ENCODE results near the gene TM2D3. TPM values are rescaled to one million over a fixed set of nuclear protein-coding genes. Genes with fewer than 3 reads are reported as not detected.

Gene TM2D3
- 33.9 and 36.6 TPM in 2 replicates for total RNA-seq (2014; rRNA removed; shearing (Covaris generic))
- 26.2 and 28.7 TPM in 2 replicates for polyA plus RNA-seq (2016; fragmentation: Nextera tagmentation; extraction: Ambion mirVana)
- long read RNA-seq, transcript TM2D3-202 (5 exons, 1,329 nt), result major isoform, 17 of 31 reads
- long read RNA-seq, transcript TM2D3-201 (6 exons, 1,381 nt), result minor isoform, 8 of 31 reads
- long read RNA-seq, partial matches to known transcripts, result 0 of 31 reads
- long read RNA-seq, other reads (novel, unspliced or antisense), result 3 of 31 reads

- Histone ChIP-seq H3K79me2 (replicated peaks; ENCODE audit: insufficient read depth) (peaks cover 39% of the 10 kb centered on the region), H2AFZ (peak within 1 kb of the TSS; percentile 100)
Measured at GRCh38 chr15:101652098-101652785, at the start of gene TM2D3. TM2D3 (minus strand) TSS chr15:101652381; CDS start chr15:101652361, 20 bp downstream.

GRCh38 chr15:101698314-101698713 lies 46.1 kb upstream of the TM2D3 start:
- Mint-ChIP-seq H3K4me1 (peaks cover 3% of the 10 kb centered on the region; the same call in 2 of the 3 replicates), H3K27me3 (ENCODE audit: insufficient read depth, low read depth, poor library complexity) (no peaks in the 10 kb centered on the region), H3K27ac (no peak overlapping the region), H3K4me3 (no peak overlapping the region), H3K36me3 (ENCODE audit: low read depth) (peaks cover 30% of the 10 kb centered on the region), H3K9me3 (no peaks in the 10 kb centered on the region)
- H3K9me2 ChIP-seq (ENCODE audit: insufficient read depth), result no peaks in the 10 kb centered on the region
- DNase-seq (ENCODE audit: low spot score) (no peak), ATAC-seq (no peak)
- H3K79me2 ChIP-seq (replicated peaks; ENCODE audit: insufficient read depth), result no peaks in the 10 kb centered on the region
- no peaks in the 10 kb centered on the region for H3K27me3 ChIP-seq (ENCODE audit: insufficient read depth)
- H3K4me3 ChIP-seq, result no peak overlapping the region
- H4K20me1 ChIP-seq (replicated peaks; ENCODE audit: insufficient read depth), result no peaks in the 10 kb centered on the region
- no peaks in the 10 kb centered on the region for H3F3A ChIP-seq (replicated peaks; ENCODE audit: low read depth)
- H3K27ac ChIP-seq (ENCODE audit: low read depth), result no peak overlapping the region
- no peak overlapping the region for H3K4me2 ChIP-seq
- no peaks in the 10 kb centered on the region; the same call in 1 of the 2 replicates for H3K4me1 ChIP-seq (ENCODE audit: insufficient read depth)
- H2AFZ ChIP-seq, result no peak overlapping the region
- peaks cover 16% of the 10 kb centered on the region; the same call in 1 of the 2 replicates for H3K36me3 ChIP-seq (ENCODE audit: insufficient read depth)
- no peak for TF ChIP-seq ZNF331 (CRISPR knock-in tag; IDR thresholded peaks at IDR 0.05; ENCODE audit: low read depth)
- no peak for TF ChIP-seq EZH2phosphoT487 (IDR thresholded peaks at IDR 0.05; ENCODE audit: unreplicated experiment)
- TF ChIP-seq ZNF114 (CRISPR knock-in tag; IDR thresholded peaks at IDR 0.05), result no peak
- TF ChIP-seq ETS1 (IDR thresholded peaks at IDR 0.05), result no peak
- TF ChIP-seq POLR2AphosphoS5 (IDR thresholded peaks at IDR 0.05; ENCODE audit: low read depth), result no peak
- no peak for TF ChIP-seq REST (IDR thresholded peaks at IDR 0.05; ENCODE audit: unreplicated experiment)
- no peak for TF ChIP-seq JUNB (IDR thresholded peaks at IDR 0.05; ENCODE audit: unreplicated experiment)
- TF ChIP-seq CREB1 (CRISPR knock-in tag; IDR thresholded peaks at IDR 0.05; ENCODE audit: low read depth), result no peak
- no peak for TF ChIP-seq EZH2 (IDR thresholded peaks at IDR 0.05; ENCODE audit: low read depth, unreplicated experiment)
- no peak for TF ChIP-seq CTCF (conservative IDR thresholded peaks at IDR 0.05; ENCODE audit: low read depth in 2 of 2)

More at GRCh38 chr15:101652098-101652785, at the start of gene TM2D3:
- Histone ChIP-seq H3K4me3 (peak within 1 kb of the TSS; percentile 83), H3K4me1 (ENCODE audit: insufficient read depth) (no peaks in the 10 kb centered on the region), H3K9me2 (ENCODE audit: insufficient read depth) (no peaks in the 10 kb centered on the region), H3K36me3 (ENCODE audit: insufficient read depth) (peaks cover 4% of the 10 kb centered on the region; the same call in 1 of the 2 replicates), H3F3A (replicated peaks; ENCODE audit: low read depth) (no peaks in the 10 kb centered on the region), H3K4me2 (peak within 1 kb of the TSS; percentile 89), H3K27me3 (ENCODE audit: insufficient read depth) (peaks cover 9% of the 10 kb centered on the region; the same call in 1 of the 2 replicates), H4K20me1 (replicated peaks; ENCODE audit: insufficient read depth) (peaks cover 6% of the 10 kb centered on the region), H3K27ac (ENCODE audit: low read depth) (peak within 1 kb of the TSS; percentile 85)
- Mint-ChIP-seq H3K27ac (peak within 1 kb of the TSS; percentile 95), H3K27me3 (ENCODE audit: insufficient read depth, low read depth, poor library complexity) (peaks cover 7% of the 10 kb centered on the region), H3K36me3 (ENCODE audit: low read depth) (peaks cover 44% of the 10 kb centered on the region), H3K9me3 (peaks cover 20% of the 10 kb centered on the region; the same call in 2 of the 3 replicates), H3K4me3 (peak within 1 kb of the TSS; percentile 92), H3K4me1 (peaks cover 6% of the 10 kb centered on the region)
- TF ChIP-seq CTCF (conservative IDR thresholded peaks at IDR 0.05; ENCODE audit: low read depth in 2 of 2), result peak; percentile 53 to 70
- TF ChIP-seq POLR2AphosphoS5 (IDR thresholded peaks at IDR 0.05; ENCODE audit: low read depth), result peak; percentile 90
- no peak for TF ChIP-seq STAT1 (IDR thresholded peaks at IDR 0.05; ENCODE audit: unreplicated experiment)
- ATAC-seq (peak; percentile 90), DNase-seq (ENCODE audit: low spot score) (peak; percentile 95)

Data from GM23338 (cell line).